ENCODE data around the gene ACTR3. TPM values are rescaled to one million over a fixed set of nuclear protein-coding genes. Genes with fewer than 3 reads are reported as not detected.

The ACTR3 gene
- total RNA-seq, 1 experiment from 2014 or later = 340 TPM

DNA sequence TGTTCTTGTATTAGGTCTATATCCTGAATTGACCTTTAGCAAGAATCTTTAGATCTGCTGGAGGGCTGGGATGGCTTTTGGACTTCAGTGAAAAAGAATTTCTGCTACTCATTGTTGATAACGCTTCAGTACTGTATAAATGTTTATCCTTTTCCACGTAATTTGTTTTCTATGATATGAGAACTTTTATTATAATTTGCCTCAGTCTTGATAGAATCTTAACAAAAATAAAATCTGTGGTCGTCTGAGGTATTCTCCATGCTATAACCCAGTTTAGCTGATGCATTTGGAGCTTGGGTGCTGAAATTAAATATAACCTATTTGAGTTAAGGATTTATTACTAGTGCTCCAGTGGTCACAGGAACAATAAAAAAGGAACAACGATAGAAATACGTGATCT is 71.1 kb downstream of the ACTR3 start:
- ChIA-PET POLR2A (no interaction called here), CTCF (no interaction called here)
- intact Hi-C loops (cut with micrococcal nuclease; ENCODE audit: unreplicated experiment) = no loop called here
- TF ChIP-seq, protein P1, sequence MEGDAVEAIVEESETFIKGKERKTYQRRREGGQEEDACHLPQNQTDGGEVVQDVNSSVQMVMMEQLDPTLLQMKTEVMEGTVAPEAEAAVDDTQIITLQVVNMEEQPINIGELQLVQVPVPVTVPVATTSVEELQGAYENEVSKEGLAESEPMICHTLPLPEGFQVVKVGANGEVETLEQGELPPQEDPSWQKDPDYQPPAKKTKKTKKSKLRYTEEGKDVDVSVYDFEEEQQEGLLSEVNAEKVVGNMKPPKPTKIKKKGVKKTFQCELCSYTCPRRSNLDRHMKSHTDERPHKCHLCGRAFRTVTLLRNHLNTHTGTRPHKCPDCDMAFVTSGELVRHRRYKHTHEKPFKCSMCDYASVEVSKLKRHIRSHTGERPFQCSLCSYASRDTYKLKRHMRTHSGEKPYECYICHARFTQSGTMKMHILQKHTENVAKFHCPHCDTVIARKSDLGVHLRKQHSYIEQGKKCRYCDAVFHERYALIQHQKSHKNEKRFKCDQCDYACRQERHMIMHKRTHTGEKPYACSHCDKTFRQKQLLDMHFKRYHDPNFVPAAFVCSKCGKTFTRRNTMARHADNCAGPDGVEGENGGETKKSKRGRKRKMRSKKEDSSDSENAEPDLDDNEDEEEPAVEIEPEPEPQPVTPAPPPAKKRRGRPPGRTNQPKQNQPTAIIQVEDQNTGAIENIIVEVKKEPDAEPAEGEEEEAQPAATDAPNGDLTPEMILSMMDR (IDR thresholded peaks at IDR 0.05; ENCODE audit: insufficient read depth in 1 of 2, low read depth in 1 of 2, low read length in 1 of 2, severe bottlenecking in 1 of 2, unreplicated experiment in 1 of 2) = no peak
- H3K36me3 ChIP-seq (ENCODE audit: control insufficient read depth, insufficient read depth, low read length) = no peaks in the 10 kb centered on the region
- H3K27me3 ChIP-seq (replicated peaks; ENCODE audit: control insufficient read depth, insufficient read depth, low read length) = no peaks in the 10 kb centered on the region
- no peaks in the 10 kb centered on the region for H3K9me3 Mint-ChIP-seq (ENCODE audit: unreplicated experiment)
- H3K9me3 ChIP-seq = no peaks in the 10 kb centered on the region
- H3K36me3 Mint-ChIP-seq (ENCODE audit: insufficient read depth, unreplicated experiment) = peaks cover 66% of the 10 kb centered on the region
- no peak overlapping the region for H3K4me3 ChIP-seq (ENCODE audit: low read depth, low read length)
- no peaks in the 10 kb centered on the region for H3K27me3 Mint-ChIP-seq (ENCODE audit: insufficient read depth, unreplicated experiment)
- no TSS peak for BruUV-seq (replicated peaks)
- DNase-seq = no peak
- H3K4me1 ChIP-seq = peaks cover 25% of the 10 kb centered on the region
- H3K27ac Mint-ChIP-seq (ENCODE audit: unreplicated experiment) = no peak overlapping the region
- no peak overlapping the region for H3K4me3 Mint-ChIP-seq (ENCODE audit: unreplicated experiment)
- H3K4me1 Mint-ChIP-seq (ENCODE audit: low read depth, unreplicated experiment) = peaks cover 31% of the 10 kb centered on the region

DNA sequence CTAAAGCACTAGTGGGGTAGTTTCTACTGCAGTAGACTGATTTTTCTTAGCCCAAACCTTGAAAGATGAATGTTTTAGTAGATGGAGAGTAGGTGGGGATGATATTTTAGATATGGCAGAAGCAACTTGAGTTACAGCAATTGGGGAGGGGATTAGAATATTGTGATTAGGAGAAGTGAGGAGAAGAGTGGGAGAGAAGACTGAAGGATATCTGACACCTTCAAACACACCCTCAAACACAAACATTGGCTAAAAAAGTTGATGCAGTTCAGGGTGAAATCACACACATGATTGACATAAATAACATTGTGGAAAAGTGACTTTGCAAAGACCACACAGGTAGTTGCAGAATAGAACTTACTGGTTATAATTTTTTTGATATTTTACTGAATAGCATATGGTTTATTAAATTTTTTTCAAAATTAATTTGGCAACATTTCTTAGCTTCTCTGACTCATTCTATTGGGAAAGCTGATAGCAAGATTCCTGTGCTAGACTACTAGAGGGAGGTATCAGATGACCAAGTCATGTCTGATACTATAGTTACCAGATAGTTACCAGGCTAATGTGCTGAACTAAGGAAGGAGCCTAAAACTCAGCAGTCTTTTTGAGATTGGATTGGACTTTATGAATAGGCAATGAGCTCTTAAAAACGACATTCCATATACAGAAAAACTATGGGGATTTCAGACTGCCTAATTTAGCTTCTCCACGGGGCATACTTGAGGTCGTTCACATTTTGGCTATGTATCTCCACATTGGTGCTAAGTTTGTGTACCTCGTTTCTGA is 73.0 kb downstream of the ACTR3 start:
- no peak overlapping the region for H3K4me3 Mint-ChIP-seq (ENCODE audit: unreplicated experiment)
- H3K9me3 Mint-ChIP-seq (ENCODE audit: unreplicated experiment) = no peaks in the 10 kb centered on the region
- CTCF ChIA-PET = interaction anchor here (0.9 kb wide), 1 partner anchor 15 kb away, joined by 4 read pairs; no protein-coding TSS in a partner anchor
- POLR2A ChIA-PET = no interaction called here
- H3K27ac Mint-ChIP-seq (ENCODE audit: unreplicated experiment) = no peak overlapping the region
- TF ChIP-seq, protein P1 (IDR thresholded peaks at IDR 0.05; ENCODE audit: insufficient read depth in 1 of 2, low read depth in 1 of 2, low read length in 1 of 2, severe bottlenecking in 1 of 2, unreplicated experiment in 1 of 2) = no peak
- peaks cover 25% of the 10 kb centered on the region for H3K4me1 Mint-ChIP-seq (ENCODE audit: low read depth, unreplicated experiment)
- Histone ChIP-seq H3K36me3 (ENCODE audit: control insufficient read depth, insufficient read depth, low read length) (no peaks in the 10 kb centered on the region), H3K4me3 (ENCODE audit: low read depth, low read length) (no peak overlapping the region), H3K4me1 (peaks cover 31% of the 10 kb centered on the region), H3K27me3 (replicated peaks; ENCODE audit: control insufficient read depth, insufficient read depth, low read length) (no peaks in the 10 kb centered on the region), H3K9me3 (no peaks in the 10 kb centered on the region)
- intact Hi-C loops (cut with micrococcal nuclease; ENCODE audit: unreplicated experiment) = no loop called here
- no TSS peak for BruUV-seq (replicated peaks)
- DNase-seq = no peak
- peaks cover 68% of the 10 kb centered on the region for H3K36me3 Mint-ChIP-seq (ENCODE audit: insufficient read depth, unreplicated experiment)
- no peaks in the 10 kb centered on the region for H3K27me3 Mint-ChIP-seq (ENCODE audit: insufficient read depth, unreplicated experiment)

GRCh38 chr2:113963965-113964364 is 74.1 kb downstream of the ACTR3 start:
- H3K4me1 Mint-ChIP-seq (ENCODE audit: low read depth, unreplicated experiment) = peaks cover 25% of the 10 kb centered on the region
- H3K27me3 ChIP-seq (replicated peaks; ENCODE audit: control insufficient read depth, insufficient read depth, low read length) = no peaks in the 10 kb centered on the region
- no TSS peak for BruUV-seq (replicated peaks)
- POLR2A ChIA-PET = no interaction called here
- intact Hi-C loops (cut with micrococcal nuclease; ENCODE audit: unreplicated experiment) = no loop called here
- peaks cover 31% of the 10 kb centered on the region for H3K4me1 ChIP-seq
- no peak overlapping the region for H3K4me3 Mint-ChIP-seq (ENCODE audit: unreplicated experiment)
- no peak for DNase-seq
- H3K36me3 ChIP-seq (ENCODE audit: control insufficient read depth, insufficient read depth, low read length) = no peaks in the 10 kb centered on the region
- peaks cover 72% of the 10 kb centered on the region for H3K36me3 Mint-ChIP-seq (ENCODE audit: insufficient read depth, unreplicated experiment)
- no peak overlapping the region for H3K27ac Mint-ChIP-seq (ENCODE audit: unreplicated experiment)
- H3K9me3 Mint-ChIP-seq (ENCODE audit: unreplicated experiment) = no peaks in the 10 kb centered on the region
- no peaks in the 10 kb centered on the region for H3K9me3 ChIP-seq
- CTCF ChIA-PET = interaction anchor here (0.9 kb wide), 1 partner anchor 14 kb away, joined by 4 read pairs; no protein-coding TSS in a partner anchor
- H3K27me3 Mint-ChIP-seq (ENCODE audit: insufficient read depth, unreplicated experiment) = no peaks in the 10 kb centered on the region
- TF ChIP-seq, protein P1 (IDR thresholded peaks at IDR 0.05; ENCODE audit: insufficient read depth in 1 of 2, low read depth in 1 of 2, low read length in 1 of 2, severe bottlenecking in 1 of 2, unreplicated experiment in 1 of 2) = no peak
- H3K4me3 ChIP-seq (ENCODE audit: low read depth, low read length) = no peak overlapping the region

Measured in Caco-2 (cell line).